HG03342 (cell line): ENCODE results near the gene CBR4.
"Not testable (repeated sequence)": the region's sequence is repeated elsewhere in the genome, so short reads cannot be mapped to it uniquely, and the experiment has no call there.

Experiments used
- ATAC-seq: cut with Tn5 transposase; IDR thresholded peaks from one replicate; pipeline ENCODE4 v1.9.1; 2021; ENCODE audit warnings: mild to moderate bottlenecking, moderate library complexity; ENCODE audit not compliant: unreplicated experiment

The CBR4 gene

DNA sequence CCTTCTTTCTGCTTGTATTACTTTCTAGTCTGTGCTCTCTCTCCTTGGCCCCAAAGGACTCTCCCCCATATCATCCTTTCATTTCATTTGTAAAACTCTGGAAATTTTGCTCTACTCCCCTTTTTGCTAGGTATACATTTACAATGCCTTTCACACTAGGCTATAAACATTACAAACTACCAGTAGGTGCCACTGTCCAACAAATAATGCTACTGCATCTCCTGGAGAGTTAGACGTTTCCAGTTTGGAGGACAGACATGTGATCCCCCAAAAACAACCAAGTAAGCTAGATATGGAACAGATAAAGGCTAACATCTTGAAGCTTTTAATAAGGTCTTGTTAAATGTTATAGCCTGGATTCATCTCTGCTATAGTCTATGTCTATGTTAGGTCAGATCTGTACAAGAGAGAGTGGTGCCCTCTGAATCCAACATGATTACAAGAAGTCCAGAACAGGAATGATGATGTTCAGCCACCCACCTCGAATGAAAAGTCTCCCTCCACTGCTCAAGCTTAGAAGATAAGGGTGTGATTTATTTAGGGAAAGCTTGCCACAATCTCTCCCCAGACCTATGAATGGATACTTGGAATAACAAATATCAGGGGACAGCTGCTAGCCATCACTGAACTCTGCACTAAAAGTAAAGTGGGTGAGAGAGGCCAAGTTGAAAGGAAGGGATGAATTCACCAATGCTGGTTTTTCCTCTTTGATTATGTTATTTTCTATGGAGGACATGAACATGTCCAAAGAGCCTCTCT lies 14.3 kb downstream of the CBR4 start:
- no peak for ATAC-seq

DNA sequence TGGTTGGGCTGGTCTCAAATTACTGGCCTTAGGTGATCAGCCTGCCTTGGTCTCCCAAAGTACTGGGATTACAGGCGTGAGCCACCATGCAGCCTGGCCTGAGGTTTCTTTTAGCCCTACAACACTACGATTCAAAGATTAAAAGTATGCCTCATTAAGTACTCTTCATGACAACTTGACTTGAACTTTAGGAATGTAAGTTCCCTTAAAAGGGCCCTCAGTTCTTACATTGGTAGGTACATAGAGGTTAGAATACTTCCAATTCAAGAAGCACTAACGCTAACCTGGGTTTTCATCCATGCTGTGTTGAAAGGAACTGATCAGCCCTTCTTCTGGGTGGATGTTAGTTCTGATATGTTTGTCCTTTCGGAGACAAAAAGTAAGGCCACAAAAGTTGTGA lies 15.1 kb downstream of the CBR4 start:
- ATAC-seq = no peak

GRCh38 chr4:168993714-168994510 lies 16.1 kb downstream of the CBR4 start:
- no peak for ATAC-seq

- not testable (repeated sequence) for ATAC-seq
Observed at GRCh38 chr4:168992952-168993482, 17.0 kb downstream of the CBR4 start.

- no peak for ATAC-seq
Observed at GRCh38 chr4:168981942-168982341, 28.1 kb downstream of the CBR4 start.

DNA sequence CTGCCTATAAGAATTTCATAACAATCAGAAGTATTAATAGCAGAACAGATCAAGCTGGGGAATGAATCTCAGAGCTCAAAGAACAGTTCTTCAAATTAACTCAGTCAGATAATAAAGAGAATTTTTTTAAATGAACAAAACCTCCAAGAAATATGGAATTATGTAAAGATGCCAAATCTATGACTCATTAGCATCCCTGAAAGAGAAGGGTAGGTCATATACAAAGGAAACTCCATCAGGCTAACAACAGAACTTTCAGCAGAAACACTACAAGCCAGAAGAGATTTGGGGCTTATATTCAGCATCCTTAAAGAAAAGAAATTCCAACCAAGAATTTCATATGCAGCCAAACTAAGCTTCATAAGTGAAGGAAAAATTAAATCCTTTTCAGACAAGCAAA lies 28.6 kb downstream of the CBR4 start:
- no peak for ATAC-seq

- ATAC-seq = no peak
Observed at GRCh38 chr4:168979338-168979737, 30.7 kb downstream of the CBR4 start.

DNA sequence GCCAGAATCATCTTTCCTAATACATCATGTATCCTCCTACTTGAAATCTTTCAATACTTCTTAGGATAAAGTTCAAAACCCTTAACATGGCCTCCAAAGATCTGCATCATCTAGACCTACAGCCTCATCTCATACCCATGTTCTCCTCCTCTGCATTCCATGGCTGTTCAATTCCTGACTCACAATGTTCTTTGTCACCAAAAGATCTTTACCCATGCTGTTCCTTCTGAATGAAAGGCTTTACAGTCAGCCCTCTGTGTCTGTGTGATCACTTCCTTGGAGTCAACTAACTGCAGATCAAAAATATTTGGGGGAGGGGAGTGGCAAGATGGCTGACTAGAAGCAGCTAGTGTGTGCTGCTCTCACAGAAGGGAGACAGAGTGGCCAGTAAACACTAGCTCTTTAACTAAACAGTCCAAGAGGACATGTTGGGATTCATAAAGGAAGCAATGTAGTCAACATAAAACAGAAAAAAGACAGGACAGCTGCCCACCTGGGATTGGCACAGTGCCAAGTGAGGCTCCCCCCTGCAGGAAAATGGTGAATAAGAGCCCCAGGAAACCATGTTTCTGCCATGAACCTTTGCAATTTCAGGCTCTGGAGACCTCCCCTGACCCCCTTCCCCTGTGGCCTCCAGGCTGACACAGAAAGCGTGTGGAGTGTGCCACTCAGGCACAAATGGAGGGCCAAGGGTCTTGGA lies 31.9 kb downstream of the CBR4 start:
- no peak for ATAC-seq

DNA sequence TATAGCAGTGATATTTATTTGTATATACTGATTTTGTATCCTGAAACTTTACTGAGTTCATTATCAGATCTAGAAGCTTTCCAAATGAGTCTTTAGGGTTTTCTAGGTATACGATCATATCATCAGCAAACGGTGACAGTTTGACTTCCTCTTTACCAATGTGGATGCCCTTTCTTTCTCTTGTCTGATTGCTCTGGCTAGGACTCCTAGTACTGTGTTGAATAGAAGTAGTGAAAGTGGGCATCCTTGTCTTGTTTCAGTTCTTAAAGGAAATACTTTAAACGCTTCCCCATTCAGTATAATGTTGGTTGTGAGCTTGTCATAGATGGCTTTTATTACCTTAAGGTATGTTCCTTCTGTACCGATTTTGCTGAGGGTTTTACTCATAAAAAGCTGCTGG lies 37.5 kb downstream of the CBR4 start:
- ATAC-seq = no peak

DNA sequence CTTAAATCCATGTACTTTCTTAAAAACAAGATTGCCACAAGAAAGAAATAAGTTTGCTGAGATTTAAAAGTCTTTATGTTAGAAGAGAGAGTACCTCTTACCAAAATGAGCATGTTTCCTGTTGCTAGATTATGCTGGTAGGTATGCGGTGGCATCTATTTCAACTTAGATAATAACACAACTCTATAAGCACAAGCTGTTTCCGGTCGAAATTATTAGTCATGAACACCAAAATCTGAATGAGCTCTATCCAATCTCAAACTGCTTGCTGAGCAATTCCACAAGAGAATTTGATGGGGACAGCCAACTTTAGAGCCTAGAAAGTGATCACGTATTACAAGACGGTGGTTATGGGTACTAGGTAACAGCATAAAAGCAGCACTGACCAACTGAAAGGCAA lies 49.3 kb downstream of the CBR4 start:
- no peak for ATAC-seq

- no peak for ATAC-seq
Observed at GRCh38 chr4:168955674-168956073, 54.4 kb downstream of the CBR4 start.

DNA sequence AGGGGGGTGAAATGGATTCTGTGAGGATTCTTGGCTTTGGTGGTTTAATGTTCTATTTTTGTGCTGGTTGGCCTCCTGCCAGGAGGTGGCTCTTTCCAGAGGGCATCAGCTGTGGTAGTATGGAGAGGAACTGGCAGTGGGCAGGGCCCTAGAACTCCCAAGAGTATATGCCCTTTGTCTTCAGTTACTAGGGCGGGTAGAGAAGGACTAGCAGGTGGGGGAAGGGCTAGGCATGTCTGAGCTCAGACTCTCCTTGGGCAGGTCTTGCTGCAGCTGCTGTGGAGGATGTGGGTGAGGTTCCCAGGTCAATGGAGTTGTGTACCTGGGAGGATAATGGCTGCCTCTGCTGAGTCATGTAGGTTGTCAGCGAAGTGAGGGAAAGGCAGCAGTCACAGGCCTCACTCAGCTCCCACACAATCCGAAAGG lies 57.2 kb downstream of the CBR4 start:
- ATAC-seq = not testable (repeated sequence)

DNA sequence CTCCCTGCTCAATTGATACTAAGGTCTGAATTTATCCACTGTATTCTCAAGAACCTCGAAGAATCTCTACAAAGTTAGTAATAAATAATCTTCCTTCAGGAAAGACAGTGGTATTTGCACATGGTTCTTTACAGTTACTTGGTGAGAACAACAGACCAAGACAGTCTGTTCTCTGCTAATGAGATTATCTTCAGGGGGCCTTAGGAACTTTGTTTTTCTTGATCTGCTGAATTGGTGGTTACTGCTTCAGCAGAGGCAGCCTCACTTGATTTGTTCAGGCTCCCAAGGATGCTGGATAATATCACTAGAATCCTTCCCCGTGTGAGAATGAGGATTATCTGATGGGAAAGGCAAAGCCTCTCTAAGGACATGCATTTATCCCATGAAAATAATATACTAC lies 64.8 kb downstream of the CBR4 start:
- ATAC-seq = no peak

DNA sequence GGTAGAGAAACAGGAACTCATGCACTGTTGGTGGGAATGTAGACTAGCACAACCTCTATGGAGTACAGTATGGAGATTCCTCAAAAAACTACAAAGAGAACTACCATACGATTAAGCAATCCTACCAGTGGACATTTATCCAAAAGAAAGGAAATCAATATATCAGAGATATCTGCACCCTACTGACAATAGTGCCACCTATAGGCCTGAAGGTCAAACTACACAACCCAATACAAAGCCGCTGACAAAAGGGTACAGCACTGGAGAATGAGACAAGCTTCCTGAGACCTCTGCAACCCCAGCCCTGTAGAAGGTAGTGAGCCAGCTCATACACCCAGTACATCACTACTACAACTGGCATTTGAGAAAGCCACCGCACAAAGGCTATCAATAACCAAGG lies 67.1 kb downstream of the CBR4 start:
- ATAC-seq = peak; percentile 64
